Measurements from ENCODE around the gene UNC119.

The UNC119 gene

DNA sequence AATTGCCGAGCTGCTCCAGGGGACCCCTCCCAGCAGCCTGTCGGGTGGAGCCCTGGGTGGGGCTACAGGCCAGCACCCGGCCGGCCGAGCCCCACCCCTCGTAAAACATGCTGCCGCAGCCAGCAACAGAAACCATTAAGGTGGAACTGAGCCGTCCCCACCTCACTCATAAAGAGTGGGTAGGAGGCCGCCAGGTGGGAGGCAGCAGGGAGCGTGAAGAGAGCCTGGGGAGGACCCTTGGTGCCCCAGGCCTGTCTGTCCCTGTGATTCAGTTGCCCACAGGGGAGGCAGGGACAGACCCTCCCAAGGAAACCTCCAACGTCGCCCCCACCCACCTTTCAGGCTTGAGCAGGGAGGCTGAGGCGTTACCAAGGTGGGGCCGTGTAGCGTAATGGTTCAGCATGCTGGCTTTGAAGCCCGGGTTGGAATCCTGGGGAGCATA lies 37.8 kb downstream of the UNC119 start:
- TF ChIP-seq CTCF (conservative IDR thresholded peaks at IDR 0.05; ENCODE audit: low read depth): no peak
- ChIA-PET POLR2A (ENCODE audit: low non-redundant PET) (no interaction called here), CTCF (no interaction called here)
- peak overlapping the region; percentile 63 for H3K27ac ChIP-seq
- no peak for DNase-seq (ENCODE audit: low spot score)

GRCh38 chr17:28513476-28513875 lies 38.9 kb downstream of the UNC119 start:
- DNase-seq (ENCODE audit: low spot score): no peak
- ChIA-PET POLR2A (ENCODE audit: low non-redundant PET) (no interaction called here), CTCF (interaction anchor here (0.5 to 0.7 kb wide), 4 partner anchors 9 to 679 kb away, joined by 3 to 7 read pairs (median 3); no protein-coding TSS in a partner anchor)
- TF ChIP-seq CTCF (conservative IDR thresholded peaks at IDR 0.05; ENCODE audit: low read depth): no peak
- H3K27ac ChIP-seq: peak overlapping the region; percentile 63

DNA sequence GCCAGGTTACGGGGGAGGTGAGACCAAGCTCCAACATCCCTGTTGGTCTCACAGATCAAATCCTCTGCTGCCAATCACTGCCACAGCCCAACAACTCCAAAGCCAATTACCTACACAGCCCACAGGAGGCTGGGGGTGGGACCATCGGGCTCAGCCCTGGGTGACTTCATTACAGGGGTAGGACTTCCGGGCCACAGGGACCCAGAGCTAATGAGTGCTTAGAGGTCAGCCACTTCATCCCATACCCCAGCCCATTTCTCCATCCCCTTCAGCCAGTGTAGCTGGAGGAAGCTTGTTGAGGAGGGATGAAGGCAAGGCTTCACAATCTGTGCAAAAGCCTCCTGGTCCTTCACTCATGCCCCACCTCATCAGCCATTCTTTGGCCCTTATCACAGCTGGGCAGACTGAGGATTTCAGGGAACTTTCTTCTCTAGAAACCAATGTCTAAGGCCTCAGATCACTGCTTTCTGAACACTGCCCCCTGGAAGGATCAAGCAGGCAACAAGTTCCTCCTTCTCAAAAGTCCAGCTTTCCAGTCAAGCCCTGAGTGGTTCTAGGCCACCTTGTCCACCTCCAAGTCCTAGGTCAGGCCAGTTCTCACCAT lies 40.5 kb downstream of the UNC119 start:
- DNase-seq (ENCODE audit: low spot score): no peak
- H3K27ac ChIP-seq: no peak overlapping the region
- no peak for TF ChIP-seq CTCF (conservative IDR thresholded peaks at IDR 0.05; ENCODE audit: low read depth)
- CTCF ChIA-PET: interaction anchor here (0.7 kb wide), 1 partner anchor 9 kb away, joined by 3 read pairs; no protein-coding TSS in a partner anchor
- POLR2A ChIA-PET (ENCODE audit: low non-redundant PET): no interaction called here

GRCh38 chr17:28509789-28510188 lies 42.6 kb downstream of the UNC119 start:
- TF ChIP-seq CTCF (conservative IDR thresholded peaks at IDR 0.05; ENCODE audit: low read depth): no peak
- ChIA-PET POLR2A (ENCODE audit: low non-redundant PET) (no interaction called here), CTCF (interaction anchor here (0.6 to 0.7 kb wide), 2 partner anchors 26 to 143 kb away, joined by 3 to 6 read pairs; no protein-coding TSS in a partner anchor)
- DNase-seq (ENCODE audit: low spot score): peak; percentile 34
- no peak overlapping the region for H3K27ac ChIP-seq

DNA sequence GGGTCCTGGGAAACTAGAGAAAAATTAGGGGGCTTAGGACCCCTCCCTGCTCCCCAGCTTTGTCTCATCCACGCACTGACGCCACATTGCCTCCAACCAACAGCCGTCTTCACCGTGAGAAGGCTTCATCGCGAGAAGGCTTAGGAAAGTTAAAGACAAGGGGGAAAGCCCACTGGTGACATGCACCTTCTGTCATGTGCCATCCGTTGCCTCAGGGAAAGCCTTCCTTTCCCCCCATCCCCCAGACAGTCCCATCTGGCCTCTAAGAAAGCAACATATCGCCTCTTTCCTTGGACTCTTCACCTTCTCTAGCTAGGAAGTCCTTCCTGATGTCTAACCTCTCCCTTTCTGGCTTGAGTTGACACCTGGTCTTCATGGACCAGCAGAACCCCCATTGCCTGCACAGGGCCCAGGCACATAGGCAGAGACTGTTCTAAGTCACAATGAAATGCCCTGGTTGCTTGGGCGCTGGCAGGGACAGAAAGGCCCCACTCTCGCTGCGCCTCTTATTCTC lies 44.2 kb downstream of the UNC119 start:
- peak overlapping the region; percentile 76 for H3K27ac ChIP-seq
- TF ChIP-seq CTCF (conservative IDR thresholded peaks at IDR 0.05; ENCODE audit: low read depth): no peak
- no peak for DNase-seq (ENCODE audit: low spot score)
- ChIA-PET POLR2A (ENCODE audit: low non-redundant PET) (no interaction called here), CTCF (interaction anchor here (0.7 to 1.2 kb wide), 2 partner anchors 13 to 39 kb away, joined by 3 to 4 read pairs; no protein-coding TSS in a partner anchor)

- peak; percentile 95 for DNase-seq (ENCODE audit: low spot score)
- H3K27ac ChIP-seq: peak overlapping the region; percentile 76
- ChIA-PET CTCF (interaction anchor here (0.7 to 1.2 kb wide), 3 partner anchors 14 to 58 kb away, joined by 3 to 4 read pairs (median 3); no protein-coding TSS in a partner anchor), POLR2A (ENCODE audit: low non-redundant PET) (interaction anchor here (0.6 to 2.3 kb wide), 2 partner anchors 20 to 69 kb away, joined by 3 to 8 read pairs; no protein-coding TSS in a partner anchor)
- no peak for TF ChIP-seq CTCF (conservative IDR thresholded peaks at IDR 0.05; ENCODE audit: low read depth)
Measured at GRCh38 chr17:28507567-28508203, 44.7 kb downstream of the UNC119 start.
